ENCODE measurements around the gene SMIM38. TPM values are rescaled to one million over a fixed set of nuclear protein-coding genes. Genes with fewer than 3 reads are reported as not detected.

The SMIM38 gene
- total and polyA plus RNA-seq, 4 donors = 0.03 to 1.7 (median 0.07) TPM

DNA sequence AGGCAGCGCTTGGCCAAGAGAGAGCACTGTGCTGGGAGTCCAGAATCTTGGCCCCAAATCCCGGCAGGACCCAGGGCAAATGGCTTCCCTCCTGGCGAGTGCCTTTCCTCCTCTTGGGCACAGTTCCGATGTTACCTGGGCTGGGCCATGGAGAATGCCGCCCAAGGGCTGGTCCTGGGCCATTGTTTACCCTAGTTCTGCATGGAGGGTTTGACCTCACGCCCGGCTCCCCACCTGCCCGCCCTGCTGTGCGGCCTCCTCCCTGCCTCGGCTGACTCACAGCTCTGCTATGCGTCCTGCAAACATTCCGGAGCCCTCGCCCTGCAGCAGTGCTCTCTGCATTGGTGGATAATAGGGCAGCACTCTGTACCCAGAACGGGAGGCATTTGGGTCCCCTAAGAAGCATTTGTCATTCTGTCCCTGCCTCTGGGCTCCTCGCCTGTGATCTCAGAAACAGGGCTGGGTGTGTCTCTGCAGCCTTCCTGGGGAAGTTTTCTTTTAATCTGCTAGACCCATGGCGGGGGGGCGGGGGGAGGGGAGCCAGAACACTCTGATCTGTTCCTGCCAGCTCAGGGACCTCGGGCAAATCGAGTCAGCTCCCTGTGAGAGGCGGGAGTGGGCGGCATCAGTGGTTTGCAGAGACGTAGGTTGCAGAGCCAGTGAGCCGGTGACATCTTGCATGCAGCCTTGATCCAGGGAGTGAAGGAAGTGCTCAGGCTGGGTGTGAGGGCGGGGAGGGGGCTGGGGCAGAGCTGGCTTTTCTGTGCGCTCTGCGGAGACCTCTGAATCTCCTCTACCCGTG, 32.9 kb upstream of the SMIM38 start (continued):
- TF ChIP-seq GABPA (IDR thresholded peaks at IDR 0.05 in 1 of 2, conservative IDR thresholded peaks at IDR 0.05 in 1 of 2) = no peak
- peak in 1 of 2 donors; percentile 43 for TF ChIP-seq RXRA (IDR thresholded peaks at IDR 0.05)
- no peak for TF ChIP-seq MAX (IDR thresholded peaks at IDR 0.05)

DNA sequence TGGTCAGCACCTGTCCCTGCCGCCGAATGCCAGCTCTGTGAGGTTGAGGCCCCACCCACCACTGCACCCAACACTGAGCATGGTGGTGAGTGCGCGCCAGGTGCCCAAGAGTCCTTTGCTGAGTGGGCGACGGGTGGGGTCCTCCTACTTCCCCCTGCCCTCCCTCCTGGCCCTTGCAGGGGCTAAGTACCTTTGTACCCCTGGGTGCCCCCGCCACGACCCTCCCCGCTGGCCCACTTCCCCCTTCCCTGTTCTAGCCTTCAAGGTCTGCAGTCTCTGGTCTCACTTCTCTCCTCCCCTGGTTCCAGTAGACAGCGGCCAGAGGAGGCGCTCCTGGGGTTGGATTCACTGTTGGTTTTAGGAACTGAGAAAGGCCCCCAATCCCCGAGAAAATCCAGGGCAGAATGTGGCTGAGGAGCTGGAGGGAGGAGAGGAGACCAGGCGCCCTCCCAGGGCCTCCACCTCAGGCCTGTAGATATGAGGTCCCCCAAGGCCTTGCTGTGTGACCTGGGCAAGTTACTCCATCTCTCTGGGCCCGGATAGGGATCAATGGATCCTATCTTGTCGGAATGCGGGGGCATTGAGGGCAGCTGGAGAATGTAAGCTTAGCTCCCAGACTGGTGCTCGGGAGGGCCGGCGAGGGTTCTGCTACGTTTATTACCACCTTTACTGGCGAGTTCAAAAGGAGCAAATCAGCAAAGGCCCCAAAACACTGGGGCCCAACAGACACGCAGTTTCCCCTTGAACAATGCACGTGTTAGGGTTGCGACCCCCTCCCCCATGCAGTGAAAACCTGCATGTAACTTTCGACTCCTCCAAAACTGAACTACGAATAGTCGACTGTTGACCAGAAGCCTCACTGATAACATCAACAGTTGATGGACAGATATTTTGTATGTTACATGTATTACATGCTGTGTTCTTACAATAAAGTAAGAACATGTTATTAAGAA, 31.9 kb upstream of the SMIM38 start:
- Histone ChIP-seq H3K9me3 (ENCODE audit: control insufficient read depth in 4 of 4, low read length in 3 of 4) (peaks cover 0 to 4% (median under 1%) of the 10 kb centered on the region in 4 donors), H3K27me3 (ENCODE audit: control insufficient read depth in 4 of 4, insufficient read depth in 4 of 4, low read length in 3 of 4) (no peaks in the 10 kb centered on the region), H3K4me1 (ENCODE audit: control insufficient read depth in 4 of 4, insufficient read depth in 4 of 4, low read length in 3 of 4) (peaks cover 0 to 1% (median 0%) of the 10 kb centered on the region in 4 donors), H3K27ac (ENCODE audit: low read depth in 1 of 2, low read length in 2 of 2) (no peak overlapping the region), H3K36me3 (ENCODE audit: control insufficient read depth in 4 of 4, insufficient read depth in 3 of 4, low read depth in 1 of 4, low read length in 3 of 4) (no peaks in the 10 kb centered on the region), H3K4me3 (ENCODE audit: low read depth in 1 of 3, low read length in 3 of 3) (no peak overlapping the region), H3K9ac (ENCODE audit: low read depth in 1 of 2, low read length in 2 of 2) (no peak overlapping the region)
- WGBS = 83% methylated on average over 27 of the region's 27 CpGs
- no peak for DNase-seq (ENCODE audit: low spot score)
- TF ChIP-seq EGR1 (IDR thresholded peaks at IDR 0.05; ENCODE audit: low read depth in 2 of 2) (no peak), RAD21 (IDR thresholded peaks at IDR 0.05) (no peak), REST (IDR thresholded peaks at IDR 0.05) (no peak), RXRA (IDR thresholded peaks at IDR 0.05) (no peak), NR2F2 (IDR thresholded peaks at IDR 0.05) (no peak), YY1 (IDR thresholded peaks at IDR 0.05) (no peak), SP1 (IDR thresholded peaks at IDR 0.05) (no peak), TAF1 (conservative IDR thresholded peaks at IDR 0.05) (no peak)
- TF ChIP-seq, protein P1, sequence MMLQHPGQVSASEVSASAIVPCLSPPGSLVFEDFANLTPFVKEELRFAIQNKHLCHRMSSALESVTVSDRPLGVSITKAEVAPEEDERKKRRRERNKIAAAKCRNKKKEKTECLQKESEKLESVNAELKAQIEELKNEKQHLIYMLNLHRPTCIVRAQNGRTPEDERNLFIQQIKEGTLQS (IDR thresholded peaks at IDR 0.05) = no peak
- TF ChIP-seq, protein P2, sequence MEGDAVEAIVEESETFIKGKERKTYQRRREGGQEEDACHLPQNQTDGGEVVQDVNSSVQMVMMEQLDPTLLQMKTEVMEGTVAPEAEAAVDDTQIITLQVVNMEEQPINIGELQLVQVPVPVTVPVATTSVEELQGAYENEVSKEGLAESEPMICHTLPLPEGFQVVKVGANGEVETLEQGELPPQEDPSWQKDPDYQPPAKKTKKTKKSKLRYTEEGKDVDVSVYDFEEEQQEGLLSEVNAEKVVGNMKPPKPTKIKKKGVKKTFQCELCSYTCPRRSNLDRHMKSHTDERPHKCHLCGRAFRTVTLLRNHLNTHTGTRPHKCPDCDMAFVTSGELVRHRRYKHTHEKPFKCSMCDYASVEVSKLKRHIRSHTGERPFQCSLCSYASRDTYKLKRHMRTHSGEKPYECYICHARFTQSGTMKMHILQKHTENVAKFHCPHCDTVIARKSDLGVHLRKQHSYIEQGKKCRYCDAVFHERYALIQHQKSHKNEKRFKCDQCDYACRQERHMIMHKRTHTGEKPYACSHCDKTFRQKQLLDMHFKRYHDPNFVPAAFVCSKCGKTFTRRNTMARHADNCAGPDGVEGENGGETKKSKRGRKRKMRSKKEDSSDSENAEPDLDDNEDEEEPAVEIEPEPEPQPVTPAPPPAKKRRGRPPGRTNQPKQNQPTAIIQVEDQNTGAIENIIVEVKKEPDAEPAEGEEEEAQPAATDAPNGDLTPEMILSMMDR (IDR thresholded peaks at IDR 0.05; ENCODE audit: low read depth, low read length, missing input control) = no peak
